ENCODE results near the gene IFIT2.
A peak's percentile ranks its signal among the peaks of the same experiment; 100 is the strongest.
"Not testable (repeated sequence)": the region's sequence is repeated elsewhere in the genome, so short reads cannot be mapped to it uniquely, and the experiment has no call there.

IFIT2 gene

GRCh38 chr10:89280508-89280907 is 21.3 kb upstream of the IFIT2 start:
- no peak overlapping the region for H3K27ac ChIP-seq (ENCODE audit: low read depth, low read length, severe bottlenecking)
- no peaks in the 10 kb centered on the region for H3K36me3 ChIP-seq (ENCODE audit: control insufficient read depth, insufficient read depth, low read length)
- no peak overlapping the region for H3K4me3 ChIP-seq (ENCODE audit: extremely low read depth, insufficient read depth, low read length, poor library complexity, severe bottlenecking)
- H3K9me3 ChIP-seq (ENCODE audit: control insufficient read depth, low read length): no peaks in the 10 kb centered on the region
- peaks cover 21% of the 10 kb centered on the region for H3K4me1 ChIP-seq (ENCODE audit: control insufficient read depth, insufficient read depth, low read length, poor library complexity, severe bottlenecking)
- 100% methylated on average over 1 of the region's 3 CpGs; no CpG with 5 or more reads in 1 of the 2 experiments for WGBS, 2 experiments (ENCODE audit: insufficient coverage in 2 of 2)

- Histone ChIP-seq H3K4me1 (ENCODE audit: control insufficient read depth, insufficient read depth, low read length, poor library complexity, severe bottlenecking) (peaks cover 21% of the 10 kb centered on the region), H3K4me3 (ENCODE audit: extremely low read depth, insufficient read depth, low read length, poor library complexity, severe bottlenecking) (no peak overlapping the region), H3K36me3 (ENCODE audit: control insufficient read depth, insufficient read depth, low read length) (no peaks in the 10 kb centered on the region), H3K9me3 (ENCODE audit: control insufficient read depth, low read length) (no peaks in the 10 kb centered on the region), H3K27ac (ENCODE audit: low read depth, low read length, severe bottlenecking) (no peak overlapping the region)
- 100% methylated on average over 2 to 3 of the region's 4 CpGs for WGBS, 2 experiments (ENCODE audit: insufficient coverage in 2 of 2)
These were observed 20.0 kb upstream of the IFIT2 start for GRCh38 chr10:89281606-89282395.

DNA sequence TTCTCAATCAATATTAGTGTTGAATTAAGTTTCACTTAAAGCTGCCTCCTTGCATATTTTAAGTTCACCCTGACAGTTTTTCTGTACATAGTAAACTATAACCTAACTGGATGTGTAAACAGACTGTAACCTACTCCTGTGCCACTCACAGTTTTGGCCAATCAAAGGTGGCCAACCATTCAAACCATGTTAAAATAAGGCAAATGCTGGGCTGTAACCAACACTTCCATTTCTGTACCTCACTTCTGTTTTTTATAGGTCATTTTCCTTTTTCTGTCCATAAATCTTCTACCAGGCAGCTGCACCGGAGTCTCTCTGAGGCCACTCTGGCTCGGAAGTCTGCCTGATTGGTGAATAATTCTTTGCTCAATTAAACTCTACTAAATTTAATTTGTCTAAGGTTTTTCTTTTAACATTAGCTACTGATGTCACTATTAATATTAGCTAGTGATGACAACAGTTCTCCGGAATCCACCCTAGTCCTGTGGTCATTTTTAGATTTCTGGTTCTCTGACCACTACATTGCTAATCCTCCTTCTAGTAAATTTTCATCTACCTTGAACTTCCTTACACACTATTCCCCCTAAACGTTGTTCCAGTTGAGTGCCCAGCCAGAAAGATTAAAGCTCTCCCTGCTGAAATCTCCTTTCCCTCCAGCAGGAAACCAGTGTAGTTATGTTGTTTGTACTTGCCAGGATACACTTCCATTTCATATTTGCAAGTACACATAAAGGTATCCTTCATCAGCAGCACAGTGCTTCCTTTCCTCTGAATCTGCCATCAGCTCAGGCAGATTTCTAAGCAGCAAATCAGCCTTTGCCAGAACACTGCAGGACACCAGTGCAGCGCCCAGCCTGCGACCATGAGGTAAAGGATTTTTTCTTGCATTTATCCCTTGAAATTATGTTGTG is 18.6 kb upstream of the IFIT2 start:
- Histone ChIP-seq H3K27ac (ENCODE audit: low read depth, low read length, severe bottlenecking) (peak overlapping the region; percentile 66), H3K4me3 (ENCODE audit: extremely low read depth, insufficient read depth, low read length, poor library complexity, severe bottlenecking) (no peak overlapping the region), H3K9me3 (ENCODE audit: control insufficient read depth, low read length) (no peaks in the 10 kb centered on the region), H3K4me1 (ENCODE audit: control insufficient read depth, insufficient read depth, low read length, poor library complexity, severe bottlenecking) (peaks cover 14% of the 10 kb centered on the region), H3K36me3 (ENCODE audit: control insufficient read depth, insufficient read depth, low read length) (no peaks in the 10 kb centered on the region)
- WGBS, 2 experiments (ENCODE audit: insufficient coverage in 2 of 2): 73 to 90% methylated on average over 2 to 3 of the region's 6 CpGs

DNA sequence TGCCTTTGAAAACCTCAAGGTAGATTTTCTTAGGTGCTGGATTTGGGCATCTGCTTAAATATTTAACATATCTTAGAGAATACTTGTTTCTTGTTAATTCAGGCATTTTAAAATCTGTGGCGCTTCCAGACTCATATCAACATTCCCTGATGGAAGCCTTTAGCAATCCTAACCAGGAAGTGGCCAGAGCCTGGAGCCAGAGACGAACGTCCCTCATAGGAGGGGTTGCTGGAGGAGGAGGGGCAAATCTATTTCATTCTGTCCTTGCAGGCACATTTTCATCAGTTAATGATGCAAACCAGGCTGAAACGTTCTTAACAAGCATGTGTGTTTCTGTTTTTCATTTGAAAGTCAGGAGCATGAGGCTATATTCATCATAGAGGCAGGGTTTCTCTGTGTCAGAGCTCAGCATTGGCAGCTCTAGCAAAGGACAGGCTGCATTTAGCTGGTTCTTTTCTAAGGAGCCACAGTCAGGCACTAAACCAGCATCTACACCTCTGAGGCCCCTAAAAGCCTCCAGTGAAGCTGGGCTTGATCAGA is 17.8 kb upstream of the IFIT2 start:
- no peaks in the 10 kb centered on the region for H3K9me3 ChIP-seq (ENCODE audit: control insufficient read depth, low read length)
- H3K4me1 ChIP-seq (ENCODE audit: control insufficient read depth, insufficient read depth, low read length, poor library complexity, severe bottlenecking): peaks cover 12% of the 10 kb centered on the region
- 5 to 6% methylated on average over 2 to 3 of the region's 4 CpGs for WGBS, 2 experiments (ENCODE audit: insufficient coverage in 2 of 2)
- no peak overlapping the region for H3K4me3 ChIP-seq (ENCODE audit: extremely low read depth, insufficient read depth, low read length, poor library complexity, severe bottlenecking)
- peak overlapping the region; percentile 66 for H3K27ac ChIP-seq (ENCODE audit: low read depth, low read length, severe bottlenecking)
- H3K36me3 ChIP-seq (ENCODE audit: control insufficient read depth, insufficient read depth, low read length): no peaks in the 10 kb centered on the region

DNA sequence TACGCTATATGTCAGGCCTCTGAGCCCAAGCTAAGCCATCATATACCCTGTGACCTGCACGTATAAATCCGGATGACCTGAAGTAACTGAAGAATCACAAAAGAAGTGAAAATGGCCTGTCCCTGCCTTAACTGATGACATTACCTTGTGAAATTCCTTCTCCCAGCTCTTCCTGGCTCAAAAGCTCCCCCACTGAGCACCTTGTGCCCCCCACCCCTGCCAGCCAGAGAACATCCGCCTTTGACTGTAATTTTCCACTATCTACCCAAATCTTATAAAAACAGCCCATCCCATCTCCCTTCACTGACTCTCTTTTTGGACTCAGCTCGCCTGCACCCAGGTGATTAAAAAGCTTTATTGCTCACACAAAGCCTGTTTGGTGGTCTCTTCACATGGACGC is 17.1 kb upstream of the IFIT2 start:
- H3K36me3 ChIP-seq (ENCODE audit: control insufficient read depth, insufficient read depth, low read length); H3K9me3 ChIP-seq (ENCODE audit: control insufficient read depth, low read length); H3K4me3 ChIP-seq (ENCODE audit: extremely low read depth, insufficient read depth, low read length, poor library complexity, severe bottlenecking); H3K4me1 ChIP-seq (ENCODE audit: control insufficient read depth, insufficient read depth, low read length, poor library complexity, severe bottlenecking); H3K27ac ChIP-seq (ENCODE audit: low read depth, low read length, severe bottlenecking): not testable (repeated sequence)
- 73 to 86% methylated on average over 6 of the region's 6 CpGs for WGBS, 2 experiments (ENCODE audit: insufficient coverage in 2 of 2)

DNA sequence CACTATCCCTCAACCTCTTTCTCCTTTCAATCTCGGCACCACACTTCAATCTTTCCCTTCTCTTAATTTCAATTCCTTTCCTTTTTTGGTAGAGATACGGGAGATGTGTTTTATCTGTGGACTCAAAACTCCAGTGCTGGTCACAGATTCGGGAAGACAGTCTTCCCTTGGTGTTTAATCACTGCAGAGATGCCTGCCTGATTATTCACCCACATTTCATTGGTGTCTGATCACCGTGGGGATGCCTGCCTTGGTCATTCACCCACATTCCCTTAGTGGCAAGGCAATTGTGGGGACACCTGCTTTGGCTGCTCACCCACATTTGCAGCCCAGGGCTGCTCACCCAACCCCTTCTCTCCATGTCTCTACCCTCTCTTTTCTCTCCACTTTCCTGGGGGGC is 16.5 kb upstream of the IFIT2 start:
- not testable (repeated sequence) for H3K4me1 ChIP-seq (ENCODE audit: control insufficient read depth, insufficient read depth, low read length, poor library complexity, severe bottlenecking); H3K4me3 ChIP-seq (ENCODE audit: extremely low read depth, insufficient read depth, low read length, poor library complexity, severe bottlenecking); H3K27ac ChIP-seq (ENCODE audit: low read depth, low read length, severe bottlenecking); H3K36me3 ChIP-seq (ENCODE audit: control insufficient read depth, insufficient read depth, low read length); H3K9me3 ChIP-seq (ENCODE audit: control insufficient read depth, low read length)
- 85 to 100% methylated on average over 1 to 4 of the region's 4 CpGs for WGBS, 2 experiments (ENCODE audit: insufficient coverage in 2 of 2)

- H3K4me1 ChIP-seq (ENCODE audit: control insufficient read depth, insufficient read depth, low read length, poor library complexity, severe bottlenecking): no peaks in the 10 kb centered on the region
- H3K27ac ChIP-seq (ENCODE audit: low read depth, low read length, severe bottlenecking): no peak overlapping the region
- WGBS, 2 experiments (ENCODE audit: insufficient coverage in 2 of 2): 96 to 100% methylated on average over 2 of the region's 3 CpGs
- no peaks in the 10 kb centered on the region for H3K36me3 ChIP-seq (ENCODE audit: control insufficient read depth, insufficient read depth, low read length)
- H3K4me3 ChIP-seq (ENCODE audit: extremely low read depth, insufficient read depth, low read length, poor library complexity, severe bottlenecking): no peak overlapping the region
- no peaks in the 10 kb centered on the region for H3K9me3 ChIP-seq (ENCODE audit: control insufficient read depth, low read length)
These were observed 7.1 kb upstream of the IFIT2 start for GRCh38 chr10:89294721-89295239.

GRCh38 chr10:89295597-89295996 is 6.2 kb upstream of the IFIT2 start:
- no peaks in the 10 kb centered on the region for H3K36me3 ChIP-seq (ENCODE audit: control insufficient read depth, insufficient read depth, low read length)
- H3K9me3 ChIP-seq (ENCODE audit: control insufficient read depth, low read length): no peaks in the 10 kb centered on the region
- no CpG with 5 or more reads among the region's 1 CpG for WGBS, 2 experiments (ENCODE audit: insufficient coverage in 2 of 2)
- H3K4me3 ChIP-seq (ENCODE audit: extremely low read depth, insufficient read depth, low read length, poor library complexity, severe bottlenecking): no peak overlapping the region
- no peaks in the 10 kb centered on the region for H3K4me1 ChIP-seq (ENCODE audit: control insufficient read depth, insufficient read depth, low read length, poor library complexity, severe bottlenecking)
- no peak overlapping the region for H3K27ac ChIP-seq (ENCODE audit: low read depth, low read length, severe bottlenecking)

DNA sequence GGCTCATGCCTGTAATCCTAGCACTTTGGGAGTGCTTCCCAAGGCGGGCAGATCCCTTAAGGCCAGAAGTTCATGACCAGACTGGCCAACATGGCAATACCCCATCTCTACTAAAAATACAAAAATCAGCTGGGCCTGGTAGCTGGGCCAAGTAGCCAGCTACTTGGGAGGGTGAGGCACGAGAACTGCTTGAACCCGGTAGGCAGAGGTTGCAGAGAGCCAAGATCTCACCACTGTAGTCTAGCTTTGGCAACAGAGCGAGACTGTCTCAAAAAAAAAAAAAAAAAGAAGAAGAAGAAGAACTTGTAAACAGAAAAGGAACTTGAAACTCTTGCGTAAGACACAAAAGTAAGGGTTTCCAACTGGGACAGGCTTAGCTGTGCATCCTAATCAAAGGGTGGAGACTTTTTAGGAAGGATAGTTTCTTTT is 5.6 kb upstream of the IFIT2 start:
- 79 to 98% methylated on average over 3 to 5 of the region's 5 CpGs for WGBS, 2 experiments (ENCODE audit: insufficient coverage in 2 of 2)
- Histone ChIP-seq H3K27ac (ENCODE audit: low read depth, low read length, severe bottlenecking) (no peak overlapping the region), H3K9me3 (ENCODE audit: control insufficient read depth, low read length) (no peaks in the 10 kb centered on the region), H3K4me3 (ENCODE audit: extremely low read depth, insufficient read depth, low read length, poor library complexity, severe bottlenecking) (no peak overlapping the region), H3K36me3 (ENCODE audit: control insufficient read depth, insufficient read depth, low read length) (no peaks in the 10 kb centered on the region), H3K4me1 (ENCODE audit: control insufficient read depth, insufficient read depth, low read length, poor library complexity, severe bottlenecking) (no peaks in the 10 kb centered on the region)

DNA sequence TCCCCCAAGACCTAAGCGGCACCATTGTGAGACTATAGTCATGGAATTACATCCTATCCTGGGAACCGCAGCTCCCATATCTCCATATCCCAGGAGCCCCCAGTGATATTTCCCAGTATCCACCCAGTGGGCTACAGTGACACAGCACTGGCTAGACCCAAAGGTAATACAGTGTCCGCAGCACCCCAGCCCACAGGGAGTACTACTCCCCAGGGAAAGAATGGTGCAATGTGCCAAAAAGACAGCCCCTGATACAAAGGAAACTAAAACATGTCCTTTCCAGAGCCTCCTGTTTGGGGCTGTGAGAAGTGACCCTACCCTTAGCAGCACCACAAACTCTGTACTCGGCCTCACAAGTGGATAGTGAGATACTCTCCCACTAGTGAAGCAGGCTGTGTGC is 4.5 kb upstream of the IFIT2 start:
- no peaks in the 10 kb centered on the region for H3K9me3 ChIP-seq (ENCODE audit: control insufficient read depth, low read length)
- WGBS, 2 experiments (ENCODE audit: insufficient coverage in 2 of 2): 90 to 100% methylated on average over 2 to 3 of the region's 4 CpGs
- no peaks in the 10 kb centered on the region for H3K36me3 ChIP-seq (ENCODE audit: control insufficient read depth, insufficient read depth, low read length)
- H3K27ac ChIP-seq (ENCODE audit: low read depth, low read length, severe bottlenecking): no peak overlapping the region
- no peak overlapping the region for H3K4me3 ChIP-seq (ENCODE audit: extremely low read depth, insufficient read depth, low read length, poor library complexity, severe bottlenecking)
- H3K4me1 ChIP-seq (ENCODE audit: control insufficient read depth, insufficient read depth, low read length, poor library complexity, severe bottlenecking): no peaks in the 10 kb centered on the region
